NCI-H82 (cell line): ENCODE measurements around the gene CLN3.
A peak's percentile ranks its signal among the peaks of the same experiment; 100 is the strongest.
"Not testable (repeated sequence)": the region's sequence is repeated elsewhere in the genome, so short reads cannot be mapped to it uniquely, and the experiment has no call there.

ENCODE experiments used
- DNase-seq: peaks from one replicate; lab custom pipeline; 2025; lab: John Stamatoyannopoulos, UW

CLN3 gene

GRCh38 chr16:28491970-28492474 is at the start of gene CLN3:
Gene CLN3 (minus strand): TSS chr16:28492074. CDS start chr16:28491759, 315 bp downstream.
- peak; percentile 95 for DNase-seq

- no peak for DNase-seq
Observed at GRCh38 chr16:28540346-28540745, 48.5 kb upstream of the CLN3 start.

DNA sequence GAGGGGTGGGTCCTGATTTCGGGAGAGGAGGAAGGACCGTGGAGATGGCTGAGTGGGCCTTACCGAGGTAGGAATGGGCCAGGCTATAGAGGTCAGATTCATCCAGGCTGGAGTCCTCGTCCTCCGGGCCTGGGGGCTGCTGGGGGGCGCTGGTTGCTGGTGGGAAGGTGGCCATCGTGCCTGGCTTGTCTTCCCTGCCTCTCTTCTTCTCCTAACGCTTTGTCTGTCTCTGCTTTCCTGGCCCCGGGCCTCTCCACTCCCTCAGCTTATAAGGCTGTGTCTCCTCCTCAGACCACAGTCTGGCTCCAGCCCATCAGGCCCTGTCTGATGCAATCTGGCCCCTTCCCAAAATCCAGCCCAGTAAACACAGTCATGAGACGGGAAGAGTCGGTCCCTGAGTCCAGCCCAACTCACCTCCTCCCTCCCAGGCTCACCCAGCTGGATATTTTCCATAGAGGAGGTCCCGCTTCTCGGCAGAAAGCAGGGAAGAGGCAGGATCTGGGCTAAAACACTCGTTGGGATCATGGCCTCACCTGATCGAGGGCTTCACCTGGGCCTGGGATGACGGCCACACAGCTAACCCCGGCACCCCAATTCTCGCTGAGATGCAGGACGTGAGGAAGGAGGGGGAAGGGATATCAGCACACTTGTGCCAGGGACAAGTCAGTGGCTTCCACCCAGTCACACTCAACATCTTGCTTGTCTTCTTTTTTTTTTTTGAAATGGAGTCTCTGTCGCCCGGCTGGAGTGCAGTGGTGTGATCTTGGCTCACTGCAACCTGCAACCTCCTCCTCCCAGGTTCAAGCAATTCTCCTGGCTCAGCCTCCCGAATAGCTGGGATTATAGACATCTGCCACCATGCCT is 47.1 kb upstream of the CLN3 start, which contains the start of gene NUPR1:
TSS of gene NUPR1 (minus strand) at position 242 of the 864 bp plus-strand sequence. CDS start at position 175, 67 bp downstream.
- no peak for DNase-seq

- DNase-seq = no peak
Observed at GRCh38 chr16:28537964-28538732, 46.3 kb upstream of the CLN3 start.

GRCh38 chr16:28537076-28537475 is 45.2 kb upstream of the CLN3 start:
- DNase-seq = no peak

GRCh38 chr16:28534542-28535373 is 42.9 kb upstream of the CLN3 start:
- no peak for DNase-seq

DNA sequence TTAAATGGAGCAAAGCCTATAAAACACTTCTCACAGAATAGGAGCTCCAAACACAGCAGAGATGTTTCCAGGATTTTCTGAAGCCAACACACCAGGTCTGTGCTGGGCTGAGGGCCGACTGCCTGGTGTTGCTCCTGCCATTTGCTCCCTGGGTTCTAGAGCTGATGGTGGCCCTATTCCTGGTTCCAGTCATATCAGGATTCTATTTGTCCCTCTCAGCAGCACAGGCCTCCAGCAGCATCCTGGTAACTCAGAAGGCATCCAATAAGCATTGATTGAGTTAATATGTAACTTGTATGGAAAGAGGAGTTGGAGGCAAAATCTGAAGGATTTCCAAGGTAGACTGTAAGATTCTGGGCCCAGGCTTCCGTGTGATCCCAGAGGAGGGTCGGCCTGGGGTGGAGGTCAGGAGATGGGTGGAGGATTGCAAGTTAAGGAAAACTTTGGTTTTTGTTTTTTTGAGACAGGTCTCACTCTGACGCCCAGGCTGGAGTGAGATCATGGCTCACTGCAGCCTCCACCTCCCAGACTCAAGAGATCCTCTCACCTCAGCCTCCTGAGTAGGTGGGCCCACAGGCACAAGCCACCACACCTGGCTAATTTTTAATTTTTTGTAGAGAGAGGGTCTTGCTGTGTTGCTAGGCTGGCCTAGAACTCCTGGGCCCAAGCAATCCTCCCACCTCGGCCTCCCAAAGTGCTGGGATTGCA is 41.2 kb upstream of the CLN3 start:
- DNase-seq = no peak

GRCh38 chr16:28531777-28532744 is 40.2 kb upstream of the CLN3 start:
- DNase-seq = no peak

DNA sequence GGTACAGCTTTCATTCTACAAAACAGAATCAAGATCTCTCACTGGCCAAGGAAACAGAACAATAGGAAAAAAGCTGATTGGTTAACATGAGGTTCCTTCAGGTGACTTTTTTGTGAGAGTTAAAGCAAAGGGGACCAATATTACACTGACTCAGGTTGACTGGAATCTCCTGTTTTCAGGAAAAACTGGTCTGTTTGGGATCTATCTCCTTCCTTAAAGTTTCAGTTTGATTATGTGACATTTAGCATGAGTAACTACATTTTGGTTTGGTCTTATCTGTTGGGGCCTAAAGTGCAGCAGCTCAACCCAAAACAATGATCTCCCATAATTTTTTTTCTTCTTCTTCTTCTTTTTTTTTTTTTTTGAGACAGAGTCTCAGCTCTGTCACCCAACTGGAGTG is 37.2 kb upstream of the CLN3 start:
- DNase-seq = no peak

- DNase-seq = no peak
Observed at GRCh38 chr16:28528463-28528867, 36.6 kb upstream of the CLN3 start.

DNA sequence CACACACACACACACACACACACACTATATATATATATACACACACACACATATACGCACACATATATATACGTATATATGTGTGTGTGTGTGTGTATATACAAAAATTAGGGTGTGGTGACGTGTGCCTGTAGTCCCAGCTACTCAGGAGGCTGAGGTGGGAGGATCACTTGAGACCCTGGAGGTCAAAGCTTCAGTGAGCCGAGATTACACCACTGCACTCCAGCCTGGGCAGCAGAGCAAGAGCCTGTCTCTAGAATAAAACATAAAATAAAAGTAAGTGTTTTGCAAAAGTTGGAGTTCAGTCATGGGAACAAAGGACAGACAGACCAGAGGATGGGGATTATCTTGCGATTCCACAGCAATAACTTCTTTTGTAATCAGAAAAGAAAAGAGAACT is 36.1 kb upstream of the CLN3 start:
- DNase-seq = no peak

GRCh38 chr16:28527100-28527785 is 35.4 kb upstream of the CLN3 start:
- DNase-seq = not testable (repeated sequence)

DNA sequence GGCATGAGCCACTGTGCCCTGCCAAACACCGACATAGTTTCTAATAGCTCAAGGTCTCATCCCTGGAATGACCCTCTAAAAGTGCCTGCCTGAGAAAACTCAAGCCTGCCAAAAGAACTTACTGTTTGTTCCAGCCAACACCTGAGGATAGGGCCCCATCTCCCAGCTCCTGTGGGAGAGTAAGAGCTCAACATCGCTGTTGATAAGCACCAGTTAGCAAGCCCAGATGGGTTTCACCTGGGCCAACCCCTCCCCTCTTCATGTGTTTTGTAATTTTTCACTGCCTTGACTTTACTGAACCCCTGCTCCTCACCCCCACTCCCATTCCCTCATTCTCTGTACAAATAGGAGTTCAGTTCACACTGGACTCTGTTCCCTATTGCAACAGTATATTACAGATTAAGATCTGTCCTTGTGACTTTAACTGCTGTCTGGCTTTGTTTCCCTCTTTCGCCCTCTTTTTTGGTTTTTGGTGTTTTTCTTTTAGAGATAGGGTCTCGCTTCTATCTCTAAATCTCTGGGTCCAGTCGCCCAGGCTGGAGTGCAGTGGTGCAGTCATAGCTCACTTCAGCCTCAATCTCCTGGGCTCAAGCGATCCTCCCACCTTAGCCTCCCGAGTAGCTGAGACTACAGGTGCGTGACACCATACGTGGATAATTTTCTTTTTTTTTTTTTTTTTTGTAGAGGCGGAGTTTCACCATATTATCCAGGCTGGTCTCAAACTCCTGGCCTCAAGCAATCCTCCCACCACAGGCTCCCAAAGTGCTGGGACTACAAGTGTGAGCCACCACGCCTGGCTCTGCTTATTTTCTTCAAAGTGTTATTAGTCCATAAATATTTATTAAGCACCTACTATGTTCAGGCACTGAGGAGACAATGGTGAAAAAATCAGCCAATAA is 34.6 kb upstream of the CLN3 start:
- DNase-seq = no peak

GRCh38 chr16:28524681-28525171 is 32.9 kb upstream of the CLN3 start:
- no peak for DNase-seq

DNA sequence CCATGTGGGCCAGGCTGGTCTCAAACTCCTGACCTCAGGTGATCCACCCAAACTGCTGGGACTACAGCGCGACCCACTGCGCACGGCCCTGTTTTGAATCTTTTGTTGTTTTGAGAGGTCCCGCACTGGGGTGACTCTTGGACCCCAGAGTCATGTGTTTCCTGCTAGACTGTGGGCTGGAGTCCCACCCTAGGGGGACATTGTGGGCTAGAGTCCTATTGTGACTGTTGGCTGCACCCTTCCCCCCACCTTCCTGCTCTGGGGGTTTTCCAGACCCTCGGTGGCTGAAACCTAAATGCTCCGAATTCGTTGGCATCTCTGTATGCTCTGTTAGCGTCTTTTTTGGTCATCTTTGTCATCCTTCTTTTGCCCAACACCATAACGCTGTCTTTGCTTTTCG is 30.9 kb upstream of the CLN3 start:
- no peak for DNase-seq

DNA sequence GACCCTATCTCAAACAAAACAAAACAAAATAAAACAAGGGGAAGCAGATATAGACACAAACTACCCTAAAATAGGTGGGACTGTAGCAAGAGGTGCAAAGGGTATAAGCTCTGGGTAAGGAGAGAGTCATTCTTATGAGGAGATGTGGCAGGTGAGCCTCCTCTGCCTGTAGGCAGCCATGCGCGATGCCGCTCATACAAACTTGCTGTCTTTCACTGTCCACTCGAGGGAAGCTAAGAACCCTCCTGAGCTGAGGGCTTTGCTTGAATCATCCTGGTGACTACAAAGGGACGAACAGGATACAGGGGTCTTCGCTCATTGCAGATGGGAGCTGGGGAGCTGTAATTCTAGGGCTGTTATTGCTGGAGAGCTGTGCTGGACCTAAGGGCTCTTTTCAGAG is 29.6 kb upstream of the CLN3 start:
- no peak for DNase-seq

DNA sequence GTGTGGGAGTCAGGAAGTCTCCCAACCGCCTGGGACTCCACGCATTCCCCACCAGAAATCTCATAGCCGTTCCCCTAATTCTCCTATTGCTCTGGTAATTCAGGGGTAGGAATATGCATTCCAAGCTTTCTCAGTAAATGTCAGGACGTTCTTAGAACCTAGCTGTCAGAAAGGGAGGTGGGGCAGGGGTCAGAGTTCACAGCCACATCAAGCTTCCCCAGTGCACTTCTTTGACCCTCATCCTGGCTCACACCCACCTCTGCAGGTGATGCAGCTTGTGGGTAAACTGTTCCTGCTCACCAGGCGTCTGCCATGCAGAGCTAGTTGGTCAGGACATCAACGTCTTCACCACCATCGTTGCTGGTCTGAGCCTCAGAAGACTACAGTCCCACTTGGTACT is 28.8 kb upstream of the CLN3 start:
- DNase-seq = no peak

- DNase-seq = no peak
Observed at GRCh38 chr16:28514246-28514645, 22.4 kb upstream of the CLN3 start.
